ENCODE measurements around the gene EDN3.

DNA sequence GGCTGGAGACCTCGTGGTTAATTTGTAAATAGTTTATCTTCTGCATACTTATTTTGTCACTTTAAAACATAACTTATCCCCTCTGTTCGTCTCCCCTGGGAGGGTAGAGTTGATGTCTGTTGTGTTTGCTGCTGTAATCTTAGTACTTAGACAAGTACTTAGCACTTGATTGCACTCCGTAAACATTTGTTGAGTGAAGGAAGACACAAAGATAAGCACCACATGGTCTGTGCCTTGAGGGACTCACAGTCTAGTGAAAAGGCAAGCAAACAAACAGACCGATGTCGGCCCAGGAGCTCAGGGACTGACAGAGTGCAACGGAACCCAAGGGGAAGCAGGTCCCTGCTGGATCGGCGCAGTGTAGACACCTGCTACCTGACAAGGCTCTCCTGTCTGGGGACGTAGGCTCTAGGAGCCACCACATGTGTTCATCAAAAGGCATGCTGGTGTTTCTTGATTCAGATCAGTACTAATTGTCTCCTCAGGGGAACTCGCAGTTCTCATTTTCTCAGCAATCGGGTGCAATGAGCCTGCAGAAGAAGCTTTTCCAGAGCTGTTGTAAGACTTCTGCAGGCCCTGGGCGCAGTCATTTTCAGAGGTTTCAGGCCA, 31.4 kb downstream of the EDN3 start:
- TF ChIP-seq EZH2 (IDR thresholded peaks at IDR 0.05; ENCODE audit: low read depth): no peak
- TF ChIP-seq, protein P1, sequence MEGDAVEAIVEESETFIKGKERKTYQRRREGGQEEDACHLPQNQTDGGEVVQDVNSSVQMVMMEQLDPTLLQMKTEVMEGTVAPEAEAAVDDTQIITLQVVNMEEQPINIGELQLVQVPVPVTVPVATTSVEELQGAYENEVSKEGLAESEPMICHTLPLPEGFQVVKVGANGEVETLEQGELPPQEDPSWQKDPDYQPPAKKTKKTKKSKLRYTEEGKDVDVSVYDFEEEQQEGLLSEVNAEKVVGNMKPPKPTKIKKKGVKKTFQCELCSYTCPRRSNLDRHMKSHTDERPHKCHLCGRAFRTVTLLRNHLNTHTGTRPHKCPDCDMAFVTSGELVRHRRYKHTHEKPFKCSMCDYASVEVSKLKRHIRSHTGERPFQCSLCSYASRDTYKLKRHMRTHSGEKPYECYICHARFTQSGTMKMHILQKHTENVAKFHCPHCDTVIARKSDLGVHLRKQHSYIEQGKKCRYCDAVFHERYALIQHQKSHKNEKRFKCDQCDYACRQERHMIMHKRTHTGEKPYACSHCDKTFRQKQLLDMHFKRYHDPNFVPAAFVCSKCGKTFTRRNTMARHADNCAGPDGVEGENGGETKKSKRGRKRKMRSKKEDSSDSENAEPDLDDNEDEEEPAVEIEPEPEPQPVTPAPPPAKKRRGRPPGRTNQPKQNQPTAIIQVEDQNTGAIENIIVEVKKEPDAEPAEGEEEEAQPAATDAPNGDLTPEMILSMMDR (conservative IDR thresholded peaks at IDR 0.05): no peak

Measured in PC-9 (cell line).